Fibroblast of skin of back (primary cell): ENCODE measurements around the gene CHGA.
A peak's percentile ranks its signal among the peaks of the same experiment; 100 is the strongest.

Source experiments
- DNase-seq: peaks from one replicate; pipeline ENCODE4 v3.0.0-alpha.2; 2013

CHGA gene

GRCh38 chr14:92945959-92946846 is 23.3 kb downstream of the CHGA start:
- DNase-seq = peak; percentile 80

GRCh38 chr14:92946847-92947545 is 24.0 kb downstream of the CHGA start:
- no peak for DNase-seq

- no peak for DNase-seq
These were observed 25.7 kb downstream of the CHGA start for GRCh38 chr14:92948647-92949046.

GRCh38 chr14:92949496-92950192 is 26.7 kb downstream of the CHGA start:
- no peak for DNase-seq

GRCh38 chr14:92950193-92950540 is 27.2 kb downstream of the CHGA start:
- DNase-seq = no peak

GRCh38 chr14:92950773-92951172 is 27.8 kb downstream of the CHGA start:
- peak; percentile 31 for DNase-seq

GRCh38 chr14:92951261-92951660 is 28.3 kb downstream of the CHGA start:
- no peak for DNase-seq

- DNase-seq = peak; percentile 53
These were observed 29.0 kb downstream of the CHGA start for GRCh38 chr14:92951912-92952471.

GRCh38 chr14:92952481-92953298 is 29.7 kb downstream of the CHGA start:
- no peak for DNase-seq

- no peak for DNase-seq
These were observed 30.6 kb downstream of the CHGA start for GRCh38 chr14:92953526-92953925.

- DNase-seq = no peak
These were observed 32.0 kb downstream of the CHGA start for GRCh38 chr14:92954933-92955332.

- no peak for DNase-seq
These were observed 32.4 kb downstream of the CHGA start for GRCh38 chr14:92955381-92955780.

GRCh38 chr14:92956961-92957360 is 34.0 kb downstream of the CHGA start:
- DNase-seq = no peak

GRCh38 chr14:92958373-92959188 is 35.6 kb downstream of the CHGA start:
- DNase-seq = no peak

GRCh38 chr14:92959189-92959531 is 36.2 kb downstream of the CHGA start:
- no peak for DNase-seq

- peak; percentile 12 for DNase-seq
These were observed 37.1 kb downstream of the CHGA start for GRCh38 chr14:92959761-92960680.

GRCh38 chr14:92960706-92961566 is 38.0 kb downstream of the CHGA start:
- DNase-seq = peak; percentile 84

GRCh38 chr14:92961567-92961855 is 38.6 kb downstream of the CHGA start:
- no peak for DNase-seq
